Testis (tissue), 2 donors: ENCODE measurements around the gene TMEM225B.

Experiments
- POLR2A ChIP-seq: fragments of 450-650 bp; IDR thresholded peaks from one replicate; pipeline ENCODE4 v1.6.1; 2017; ENCODE audit warnings: antibody characterized with exemption, mild to moderate bottlenecking, moderate library complexity
- TF ChIP-seq, protein P1 (sequence below), 3 experiments: fragments of 450-650 bp in 2 of 3; fragments of 200-600 bp in 1 of 3; sonication (generic) in 1 of 3; IDR thresholded peaks; one replicate each; pipeline ENCODE4 v1.5.1; 2016 to 2019; ENCODE audit warnings: antibody characterized with exemption in 3 of 3, mild to moderate bottlenecking in 2 of 3, moderate library complexity in 1 of 3

DNA sequence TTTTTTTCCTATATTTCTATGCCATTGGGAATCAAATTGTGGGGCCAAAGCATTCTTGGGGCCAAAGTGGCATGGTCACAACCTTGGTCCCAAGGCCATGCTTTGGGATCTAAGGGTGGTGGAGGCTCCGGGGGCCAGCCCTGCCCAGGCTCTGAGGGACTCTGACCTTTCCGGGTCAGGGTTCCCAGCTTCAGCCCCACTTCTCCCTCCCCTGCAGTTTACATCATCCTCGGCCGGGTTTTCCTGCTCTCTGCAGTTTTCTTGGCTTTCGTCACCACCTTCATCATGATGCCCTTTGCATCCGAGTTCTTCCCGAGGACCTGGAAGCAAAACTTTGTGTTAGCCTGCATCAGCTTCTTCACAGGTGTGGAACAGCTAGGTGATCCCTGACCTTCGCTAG lies 8.5 kb downstream of the TMEM225B start:
- TF ChIP-seq POLR2A: no peak
- TF ChIP-seq, protein P1, sequence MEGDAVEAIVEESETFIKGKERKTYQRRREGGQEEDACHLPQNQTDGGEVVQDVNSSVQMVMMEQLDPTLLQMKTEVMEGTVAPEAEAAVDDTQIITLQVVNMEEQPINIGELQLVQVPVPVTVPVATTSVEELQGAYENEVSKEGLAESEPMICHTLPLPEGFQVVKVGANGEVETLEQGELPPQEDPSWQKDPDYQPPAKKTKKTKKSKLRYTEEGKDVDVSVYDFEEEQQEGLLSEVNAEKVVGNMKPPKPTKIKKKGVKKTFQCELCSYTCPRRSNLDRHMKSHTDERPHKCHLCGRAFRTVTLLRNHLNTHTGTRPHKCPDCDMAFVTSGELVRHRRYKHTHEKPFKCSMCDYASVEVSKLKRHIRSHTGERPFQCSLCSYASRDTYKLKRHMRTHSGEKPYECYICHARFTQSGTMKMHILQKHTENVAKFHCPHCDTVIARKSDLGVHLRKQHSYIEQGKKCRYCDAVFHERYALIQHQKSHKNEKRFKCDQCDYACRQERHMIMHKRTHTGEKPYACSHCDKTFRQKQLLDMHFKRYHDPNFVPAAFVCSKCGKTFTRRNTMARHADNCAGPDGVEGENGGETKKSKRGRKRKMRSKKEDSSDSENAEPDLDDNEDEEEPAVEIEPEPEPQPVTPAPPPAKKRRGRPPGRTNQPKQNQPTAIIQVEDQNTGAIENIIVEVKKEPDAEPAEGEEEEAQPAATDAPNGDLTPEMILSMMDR (IDR thresholded peaks at IDR 0.05): no peak
